Kidney glomerular epithelial cell (primary cell): Measurements from ENCODE around the gene ZDHHC9.

ENCODE experiments used
- DNase-seq: peaks from one replicate; lab custom pipeline; 2025; lab: John Stamatoyannopoulos, UW

Gene ZDHHC9

GRCh38 chrX:129763666-129764065, 80.0 kb downstream of the ZDHHC9 start:
- no peak for DNase-seq

GRCh38 chrX:129762448-129762847, 81.2 kb downstream of the ZDHHC9 start:
- no peak for DNase-seq

DNA sequence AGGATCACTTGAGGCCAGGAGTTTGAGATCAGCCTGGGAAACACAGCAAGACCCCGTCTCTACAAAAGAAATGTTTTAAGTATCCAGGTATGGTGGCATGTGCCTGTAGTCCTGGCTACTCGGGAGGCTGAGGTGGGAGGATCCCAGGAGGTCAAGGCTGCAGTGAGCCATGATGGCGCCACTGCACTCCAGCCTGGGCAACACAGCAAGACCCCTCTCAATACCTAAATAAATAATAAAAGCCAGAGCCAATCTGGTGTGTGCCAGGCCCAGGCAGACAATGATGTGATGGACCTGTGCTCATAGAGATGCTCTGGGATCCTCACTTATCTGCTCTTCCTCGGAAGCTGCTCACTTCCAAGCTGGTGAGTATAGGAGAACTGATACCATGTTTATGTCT, 82.1 kb downstream of the ZDHHC9 start:
- no peak for DNase-seq

- DNase-seq, result no peak
These were observed 82.7 kb downstream of the ZDHHC9 start for GRCh38 chrX:129760981-129761380.

DNA sequence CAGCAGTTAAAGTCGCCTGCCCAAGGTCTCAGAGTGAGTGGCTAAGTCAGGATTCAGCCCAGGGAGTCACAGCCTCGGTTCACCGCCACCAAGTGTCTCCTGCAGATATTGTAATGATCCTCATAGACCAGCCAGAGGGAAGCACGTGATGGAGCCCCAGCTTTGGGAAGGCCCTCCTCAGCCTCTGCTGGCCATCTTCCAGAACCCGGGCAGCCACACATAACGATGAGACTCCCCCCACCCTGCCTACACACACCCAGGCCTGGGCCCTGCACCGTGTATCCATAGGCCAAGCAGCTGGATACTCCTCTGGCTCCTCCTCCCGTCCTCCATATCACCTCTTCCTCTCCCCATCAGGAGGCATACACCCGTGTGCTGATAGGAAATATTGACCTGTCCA, 83.5 kb downstream of the ZDHHC9 start:
- no peak for DNase-seq

DNA sequence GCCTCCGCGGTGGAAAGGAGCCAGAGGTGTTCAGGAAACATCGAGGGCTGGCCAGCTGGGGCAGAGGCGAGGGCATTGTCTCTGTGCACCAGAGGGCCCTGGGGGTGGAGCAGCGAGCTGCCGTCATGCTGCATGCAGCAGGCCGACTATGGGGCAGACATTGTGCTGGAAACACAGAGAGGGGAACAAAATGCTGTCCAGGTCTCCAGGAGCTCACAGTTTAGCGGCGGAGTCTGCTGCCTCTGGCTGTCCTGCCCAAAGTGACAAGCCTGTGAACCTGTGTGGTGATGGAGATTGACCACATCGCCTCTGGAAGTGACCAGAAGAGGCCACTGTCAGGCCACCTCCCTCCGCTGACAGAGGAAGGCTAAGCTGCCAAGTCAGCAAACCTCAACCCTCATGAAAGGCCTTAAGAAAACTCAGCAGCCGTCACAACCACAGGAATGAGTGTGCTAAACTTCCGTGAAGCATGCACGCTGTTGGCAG, 84.1 kb downstream of the ZDHHC9 start:
- no peak for DNase-seq

GRCh38 chrX:129755779-129756650, 87.7 kb downstream of the ZDHHC9 start:
- no peak for DNase-seq

- no peak for DNase-seq
These were observed 89.3 kb downstream of the ZDHHC9 start for GRCh38 chrX:129754056-129755024.
